Measurements from ENCODE around the gene RASAL1.

RASAL1 gene

DNA sequence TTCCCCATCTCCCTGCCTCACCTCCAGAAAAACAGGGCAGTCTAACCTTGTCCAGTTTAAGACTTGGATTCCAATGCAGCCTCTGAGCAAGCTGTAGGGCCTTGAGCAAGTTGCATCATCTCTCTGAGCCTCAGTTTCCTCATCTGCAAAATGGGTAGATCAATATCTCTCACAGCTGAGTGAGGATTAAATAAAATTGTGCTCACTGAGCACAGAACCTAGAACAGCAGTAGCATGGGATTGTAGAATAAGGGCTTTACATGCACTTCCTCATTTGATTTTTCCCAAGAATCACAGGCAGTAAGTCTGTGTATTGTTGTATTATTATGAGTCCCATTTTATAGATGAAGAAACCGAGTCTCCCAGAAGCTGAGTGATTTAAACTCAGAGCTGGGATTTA, 77.0 kb downstream of the RASAL1 start:
- TF ChIP-seq TAF1 (IDR thresholded peaks at IDR 0.05; ENCODE audit: borderline replicate concordance, insufficient read depth, low read length) = no peak
- TF ChIP-seq, protein P1, sequence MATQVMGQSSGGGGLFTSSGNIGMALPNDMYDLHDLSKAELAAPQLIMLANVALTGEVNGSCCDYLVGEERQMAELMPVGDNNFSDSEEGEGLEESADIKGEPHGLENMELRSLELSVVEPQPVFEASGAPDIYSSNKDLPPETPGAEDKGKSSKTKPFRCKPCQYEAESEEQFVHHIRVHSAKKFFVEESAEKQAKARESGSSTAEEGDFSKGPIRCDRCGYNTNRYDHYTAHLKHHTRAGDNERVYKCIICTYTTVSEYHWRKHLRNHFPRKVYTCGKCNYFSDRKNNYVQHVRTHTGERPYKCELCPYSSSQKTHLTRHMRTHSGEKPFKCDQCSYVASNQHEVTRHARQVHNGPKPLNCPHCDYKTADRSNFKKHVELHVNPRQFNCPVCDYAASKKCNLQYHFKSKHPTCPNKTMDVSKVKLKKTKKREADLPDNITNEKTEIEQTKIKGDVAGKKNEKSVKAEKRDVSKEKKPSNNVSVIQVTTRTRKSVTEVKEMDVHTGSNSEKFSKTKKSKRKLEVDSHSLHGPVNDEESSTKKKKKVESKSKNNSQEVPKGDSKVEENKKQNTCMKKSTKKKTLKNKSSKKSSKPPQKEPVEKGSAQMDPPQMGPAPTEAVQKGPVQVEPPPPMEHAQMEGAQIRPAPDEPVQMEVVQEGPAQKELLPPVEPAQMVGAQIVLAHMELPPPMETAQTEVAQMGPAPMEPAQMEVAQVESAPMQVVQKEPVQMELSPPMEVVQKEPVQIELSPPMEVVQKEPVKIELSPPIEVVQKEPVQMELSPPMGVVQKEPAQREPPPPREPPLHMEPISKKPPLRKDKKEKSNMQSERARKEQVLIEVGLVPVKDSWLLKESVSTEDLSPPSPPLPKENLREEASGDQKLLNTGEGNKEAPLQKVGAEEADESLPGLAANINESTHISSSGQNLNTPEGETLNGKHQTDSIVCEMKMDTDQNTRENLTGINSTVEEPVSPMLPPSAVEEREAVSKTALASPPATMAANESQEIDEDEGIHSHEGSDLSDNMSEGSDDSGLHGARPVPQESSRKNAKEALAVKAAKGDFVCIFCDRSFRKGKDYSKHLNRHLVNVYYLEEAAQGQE (IDR thresholded peaks at IDR 0.05; ENCODE audit: insufficient read depth in 1 of 2, low read depth in 2 of 2, low read length in 2 of 2) = no peak
- no peak for TF ChIP-seq SIN3A (IDR thresholded peaks at IDR 0.05; ENCODE audit: borderline replicate concordance, insufficient read depth, low read length)
- TF ChIP-seq FOXP2 (optimal IDR thresholded peaks at IDR 0.05; ENCODE audit: borderline replicate concordance, extremely low read depth, extremely low read length, insufficient read depth) = no peak
- no peak for TF ChIP-seq POLR2AphosphoS5 (IDR thresholded peaks at IDR 0.05; ENCODE audit: low read depth, low read length)

DNA sequence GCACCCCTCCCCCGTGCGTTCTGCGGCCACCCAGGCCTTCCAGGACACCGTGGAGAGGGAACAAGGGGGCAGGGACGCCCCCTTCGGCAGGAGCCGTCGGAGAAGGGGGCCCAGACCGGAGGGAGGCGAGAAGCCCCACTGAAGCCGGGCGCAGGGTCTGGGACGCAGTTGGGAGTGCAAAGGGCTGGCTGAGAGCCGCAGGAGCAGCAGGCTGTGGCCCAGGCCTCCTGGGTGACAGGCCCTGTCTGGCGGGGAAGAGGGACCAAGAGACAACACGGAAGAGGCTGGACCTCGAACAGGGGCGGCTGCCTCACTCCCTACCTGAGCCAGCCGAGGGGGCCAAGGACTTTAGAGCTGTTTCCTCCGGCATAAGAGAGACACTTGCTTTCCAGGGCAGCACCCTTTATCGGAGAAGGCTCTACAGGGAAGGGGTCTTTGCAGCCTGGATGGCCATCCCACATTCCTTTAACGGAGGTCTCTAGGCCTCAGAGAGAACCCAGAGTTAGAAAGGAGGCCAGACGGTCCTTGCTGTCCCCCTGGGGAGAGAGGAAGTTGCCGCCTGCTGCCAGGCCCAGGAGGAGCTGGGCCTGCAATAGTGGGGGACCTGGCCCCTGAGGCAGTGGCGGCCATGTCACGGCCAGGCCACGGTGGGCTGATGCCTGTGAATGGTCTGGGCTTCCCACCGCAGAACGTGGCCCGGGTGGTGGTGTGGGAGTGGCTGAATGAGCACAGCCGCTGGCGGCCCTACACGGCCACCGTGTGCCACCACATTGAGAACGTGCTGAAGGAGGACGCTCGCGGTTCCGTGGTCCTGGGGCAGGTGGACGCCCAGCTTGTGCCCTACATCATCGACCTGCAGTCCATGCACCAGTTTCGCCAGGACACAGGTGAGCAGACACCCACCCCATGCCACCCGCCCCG, 77.7 kb downstream of the RASAL1 start:
- TF ChIP-seq FOXP2 (optimal IDR thresholded peaks at IDR 0.05; ENCODE audit: borderline replicate concordance, extremely low read depth, extremely low read length, insufficient read depth) = no peak
- TF ChIP-seq, protein P1 (IDR thresholded peaks at IDR 0.05; ENCODE audit: insufficient read depth in 1 of 2, low read depth in 2 of 2, low read length in 2 of 2) = no peak

DNA sequence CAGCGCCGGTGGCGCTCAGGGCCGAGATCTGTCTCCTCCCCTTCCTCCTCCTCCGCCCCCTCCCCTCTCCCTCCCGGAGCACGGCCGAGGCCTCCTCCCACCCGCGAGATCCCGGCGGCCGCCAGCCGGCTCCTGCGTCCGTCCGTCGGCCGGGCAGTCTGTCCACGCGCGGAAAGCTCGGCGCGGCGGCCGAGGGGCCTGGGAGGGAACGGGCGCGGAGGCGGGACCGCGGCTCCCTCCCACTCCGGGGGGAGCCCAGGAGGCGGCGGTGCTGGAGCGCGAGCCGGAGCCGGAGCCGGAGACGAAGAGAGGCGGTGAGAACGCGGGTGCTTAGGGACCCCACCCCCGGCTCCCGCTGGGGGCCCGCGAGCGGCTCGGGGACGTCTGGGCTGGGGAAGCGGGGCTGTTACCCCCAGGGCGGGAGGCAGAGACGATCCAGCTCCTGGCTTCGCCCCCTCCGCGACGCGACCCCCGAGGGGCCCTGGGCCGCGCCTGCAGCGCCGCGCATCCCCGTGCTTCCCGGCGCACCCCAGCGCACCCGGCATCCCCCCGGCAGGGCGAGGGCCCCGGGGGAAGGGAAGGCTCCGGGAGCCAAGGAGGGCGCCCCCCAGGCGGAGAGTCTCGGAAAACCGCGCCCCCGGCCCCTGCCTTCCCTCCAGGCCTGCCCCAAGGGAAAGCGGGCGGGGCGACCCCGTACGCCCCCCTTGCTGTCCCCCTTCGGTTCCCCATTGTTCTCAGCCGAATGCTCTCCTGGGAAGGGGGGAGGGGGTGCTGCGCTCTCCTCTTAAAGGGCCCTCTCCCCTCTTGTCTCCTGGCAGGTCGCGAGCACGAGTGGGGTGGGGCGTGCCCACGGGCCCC, 78.7 kb downstream of the RASAL1 start, which contains the start of gene DTX1:
DTX1 (plus strand) TSS at position 100 of the 858 bp plus-strand sequence. CDS start 1,463 bp downstream, outside the sequence.
- TF ChIP-seq, protein P1 (IDR thresholded peaks at IDR 0.05; ENCODE audit: insufficient read depth in 1 of 2, low read depth in 2 of 2, low read length in 2 of 2) = no peak
- TF ChIP-seq SIN3A (IDR thresholded peaks at IDR 0.05; ENCODE audit: borderline replicate concordance, insufficient read depth, low read length) (no peak), TAF1 (IDR thresholded peaks at IDR 0.05; ENCODE audit: borderline replicate concordance, insufficient read depth, low read length) (no peak), FOXP2 (optimal IDR thresholded peaks at IDR 0.05; ENCODE audit: borderline replicate concordance, extremely low read depth, extremely low read length, insufficient read depth) (no peak), POLR2AphosphoS5 (IDR thresholded peaks at IDR 0.05; ENCODE audit: low read depth, low read length) (no peak)

DNA sequence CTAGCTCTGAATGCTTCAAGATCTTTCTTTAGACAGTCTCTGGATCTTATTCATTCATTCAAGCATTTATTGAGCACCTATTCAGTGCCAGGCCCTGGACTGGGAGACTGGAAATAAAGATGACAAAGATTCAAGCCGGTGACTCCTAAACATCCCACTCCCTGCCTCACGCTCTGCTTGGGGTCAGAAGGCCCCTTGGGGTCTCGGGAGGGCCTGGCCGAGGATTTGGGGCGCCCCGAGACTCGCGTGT, 79.3 kb downstream of the RASAL1 start:
- TF ChIP-seq POLR2AphosphoS5 (IDR thresholded peaks at IDR 0.05; ENCODE audit: low read depth, low read length) (no peak), TAF1 (IDR thresholded peaks at IDR 0.05; ENCODE audit: borderline replicate concordance, insufficient read depth, low read length) (no peak), SIN3A (IDR thresholded peaks at IDR 0.05; ENCODE audit: borderline replicate concordance, insufficient read depth, low read length) (no peak), FOXP2 (optimal IDR thresholded peaks at IDR 0.05; ENCODE audit: borderline replicate concordance, extremely low read depth, extremely low read length, insufficient read depth) (no peak)
- TF ChIP-seq, protein P1 (IDR thresholded peaks at IDR 0.05; ENCODE audit: insufficient read depth in 1 of 2, low read depth in 2 of 2, low read length in 2 of 2) = no peak

Data from PFSK-1 (cell line).